HepG2 (cell line): ENCODE measurements around the gene R3HDM4. TPM values are rescaled to one million over a fixed set of nuclear protein-coding genes. Genes with fewer than 3 reads are reported as not detected.
A peak's percentile ranks its signal among the peaks of the same experiment; 100 is the strongest.

Experiments
- AKAP8 ChIP-seq: sonication (generic); formaldehyde crosslinking; IDR thresholded peaks from 2 replicates; pipeline ENCODE4 v1.5.1; 2020; ENCODE audit warnings: mild to moderate bottlenecking, missing genetic modification reagents
- ARNT2 ChIP-seq: sonication (generic); formaldehyde crosslinking; IDR thresholded peaks from 2 replicates; pipeline ENCODE4 v1.8.0; 2022; ENCODE audit warnings: mild to moderate bottlenecking, low read depth, missing genetic modification reagents, moderate library complexity
- MED8 ChIP-seq: sonication (generic); formaldehyde crosslinking; IDR thresholded peaks from 2 replicates; pipeline ENCODE4 v1.8.1; 2023; ENCODE audit warnings: mild to moderate bottlenecking, missing genetic modification reagents; ENCODE audit not compliant: insufficient replicate concordance
- NFYB ChIP-seq: sonication (generic); formaldehyde crosslinking; IDR thresholded peaks from 2 replicates; pipeline ENCODE4 v1.4.0; 2020; ENCODE audit warnings: missing genetic modification reagents
- RELA ChIP-seq: sonication (generic); formaldehyde crosslinking; IDR thresholded peaks from 2 replicates; pipeline ENCODE4 v1.4.0; 2020; ENCODE audit warnings: missing genetic modification reagents
- YY1 ChIP-seq: IDR thresholded peaks from 2 replicates; pipeline ENCODE4 v1.6.1; 2011; ENCODE audit warnings: low read length, low read depth, moderate library complexity, mild to moderate bottlenecking; ENCODE audit not compliant: insufficient read depth, insufficient replicate concordance
- ZBTB33 ChIP-seq: sonication (generic); formaldehyde crosslinking; IDR thresholded peaks from 2 replicates; pipeline ENCODE4 v1.4.0; 2020; ENCODE audit warnings: missing genetic modification reagents
- ZEB1 ChIP-seq: IDR thresholded peaks from 2 replicates; pipeline ENCODE4 v1.6.1; 2012; ENCODE audit warnings: mild to moderate bottlenecking, low read depth, inconsistent platforms; ENCODE audit not compliant: insufficient replicate concordance
- ZMYM3 ChIP-seq: sonication (generic); formaldehyde crosslinking; IDR thresholded peaks from 2 replicates; pipeline ENCODE4 v1.5.1; 2020; ENCODE audit warnings: mild to moderate bottlenecking, missing genetic modification reagents
- ZNF629 ChIP-seq: sonication (generic); formaldehyde crosslinking; conservative IDR thresholded peaks from 2 replicates; pipeline ENCODE4 v1.5.0; 2020; ENCODE audit warnings: missing genetic modification reagents
- polyA plus RNA-seq, 8 experiments: library from polyadenylated mRNA; depleted of rRNA in 3 of 8; stranded (reverse) in 7 of 8; unstranded in 1 of 8; fragments of >200 nt; fragmentation: Illumina TruSeq in 4 of 8; extraction: Trizol in 4 of 8; gene quantifications; 2 replicates each; pipeline versions ENCODE4 v1.2.1 to v1.2.3, GENCODE V29; 2011 to 2016; ENCODE audit warnings: low read depth in 4 of 8, missing spikeins in 1 of 8, mixed read lengths in 1 of 8; ENCODE audit not compliant: insufficient read depth in 1 of 8
- total RNA-seq, 5 experiments: library from RNA; depleted of rRNA; stranded (reverse); fragments of >200 nt; fragmentation: Illumina TruSeq; extraction: Trizol; gene quantifications; 2 replicates each; pipeline ENCODE4 v1.2.3, GENCODE V29; 2016; ENCODE audit warnings: low read depth in 1 of 5
- TF ChIP-seq, protein P1 (sequence below): sonication (generic); formaldehyde crosslinking; IDR thresholded peaks from 2 replicates; pipeline ENCODE4 v1.4.0; 2020; ENCODE audit warnings: missing genetic modification reagents

The R3HDM4 gene
- total and polyA plus RNA-seq, 2 of the 13 experiments (the other 11 are each of a cell fraction or from before 2014, with no cell fraction given) = 26.2 to 26.9 TPM

GRCh38 chr19:945401-946252, 32.6 kb upstream of the R3HDM4 start (continued):
- TF ChIP-seq ZNF629 = peak; percentile 89
- TF ChIP-seq YY1 = no peak
- peak; percentile 40 for TF ChIP-seq MED8 (CRISPR knock-in tag)
- no peak for TF ChIP-seq NFYB (CRISPR knock-in tag)
- no peak for TF ChIP-seq ZEB1
- peak; percentile 79 for TF ChIP-seq ZBTB33 (CRISPR knock-in tag)
- TF ChIP-seq ARNT2 (CRISPR knock-in tag) = no peak
- 0 out of 2 replicates have a peak, but pooled peaks have one; percentile 35 for TF ChIP-seq AKAP8
- TF ChIP-seq RELA (CRISPR knock-in tag) = no peak
- peak; percentile 53 for TF ChIP-seq ZMYM3
- TF ChIP-seq, protein P1, sequence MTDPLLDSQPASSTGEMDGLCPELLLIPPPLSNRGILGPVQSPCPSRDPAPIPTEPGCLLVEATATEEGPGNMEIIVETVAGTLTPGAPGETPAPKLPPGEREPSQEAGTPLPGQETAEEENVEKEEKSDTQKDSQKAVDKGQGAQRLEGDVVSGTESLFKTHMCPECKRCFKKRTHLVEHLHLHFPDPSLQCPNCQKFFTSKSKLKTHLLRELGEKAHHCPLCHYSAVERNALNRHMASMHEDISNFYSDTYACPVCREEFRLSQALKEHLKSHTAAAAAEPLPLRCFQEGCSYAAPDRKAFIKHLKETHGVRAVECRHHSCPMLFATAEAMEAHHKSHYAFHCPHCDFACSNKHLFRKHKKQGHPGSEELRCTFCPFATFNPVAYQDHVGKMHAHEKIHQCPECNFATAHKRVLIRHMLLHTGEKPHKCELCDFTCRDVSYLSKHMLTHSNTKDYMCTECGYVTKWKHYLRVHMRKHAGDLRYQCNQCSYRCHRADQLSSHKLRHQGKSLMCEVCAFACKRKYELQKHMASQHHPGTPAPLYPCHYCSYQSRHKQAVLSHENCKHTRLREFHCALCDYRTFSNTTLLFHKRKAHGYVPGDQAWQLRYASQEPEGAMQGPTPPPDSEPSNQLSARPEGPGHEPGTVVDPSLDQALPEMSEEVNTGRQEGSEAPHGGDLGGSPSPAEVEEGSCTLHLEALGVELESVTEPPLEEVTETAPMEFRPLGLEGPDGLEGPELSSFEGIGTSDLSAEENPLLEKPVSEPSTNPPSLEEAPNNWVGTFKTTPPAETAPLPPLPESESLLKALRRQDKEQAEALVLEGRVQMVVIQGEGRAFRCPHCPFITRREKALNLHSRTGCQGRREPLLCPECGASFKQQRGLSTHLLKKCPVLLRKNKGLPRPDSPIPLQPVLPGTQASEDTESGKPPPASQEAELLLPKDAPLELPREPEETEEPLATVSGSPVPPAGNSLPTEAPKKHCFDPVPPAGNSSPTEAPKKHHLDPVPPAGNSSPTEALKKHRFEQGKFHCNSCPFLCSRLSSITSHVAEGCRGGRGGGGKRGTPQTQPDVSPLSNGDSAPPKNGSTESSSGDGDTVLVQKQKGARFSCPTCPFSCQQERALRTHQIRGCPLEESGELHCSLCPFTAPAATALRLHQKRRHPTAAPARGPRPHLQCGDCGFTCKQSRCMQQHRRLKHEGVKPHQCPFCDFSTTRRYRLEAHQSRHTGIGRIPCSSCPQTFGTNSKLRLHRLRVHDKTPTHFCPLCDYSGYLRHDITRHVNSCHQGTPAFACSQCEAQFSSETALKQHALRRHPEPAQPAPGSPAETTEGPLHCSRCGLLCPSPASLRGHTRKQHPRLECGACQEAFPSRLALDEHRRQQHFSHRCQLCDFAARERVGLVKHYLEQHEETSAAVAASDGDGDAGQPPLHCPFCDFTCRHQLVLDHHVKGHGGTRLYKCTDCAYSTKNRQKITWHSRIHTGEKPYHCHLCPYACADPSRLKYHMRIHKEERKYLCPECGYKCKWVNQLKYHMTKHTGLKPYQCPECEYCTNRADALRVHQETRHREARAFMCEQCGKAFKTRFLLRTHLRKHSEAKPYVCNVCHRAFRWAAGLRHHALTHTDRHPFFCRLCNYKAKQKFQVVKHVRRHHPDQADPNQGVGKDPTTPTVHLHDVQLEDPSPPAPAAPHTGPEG = no peak
